ENCODE measurements around the gene GOLIM4. TPM values are rescaled to one million over a fixed set of nuclear protein-coding genes. Genes with fewer than 3 reads are reported as not detected.

The GOLIM4 gene
- total RNA-seq, 2 donors from 2014 or later = 21.0 to 32.6 TPM

DNA sequence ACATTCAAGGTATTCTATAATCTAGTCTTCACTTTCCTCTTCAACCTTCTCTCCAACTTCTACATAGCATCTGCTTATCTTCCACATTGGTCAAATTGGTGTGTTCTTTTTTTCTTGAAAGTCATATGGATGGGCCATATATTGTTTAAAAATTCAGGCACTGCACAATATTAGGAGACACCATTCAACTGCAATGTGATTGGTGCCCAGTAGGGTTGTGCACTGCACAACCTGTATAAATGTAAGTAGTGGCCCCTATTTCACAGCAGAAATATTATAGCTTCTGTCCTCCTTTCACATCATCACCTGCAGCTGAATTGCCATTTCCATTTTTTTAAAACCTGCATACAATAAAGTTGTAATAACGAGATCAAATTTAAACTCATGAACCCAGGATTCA, 18.1 kb upstream of the GOLIM4 start:
- H3K9me3 ChIP-seq = no peaks in the 10 kb centered on the region
- H3K4me1 ChIP-seq = peaks cover 11% of the 10 kb centered on the region
- H3K4me3 ChIP-seq = no peak overlapping the region
- intact Hi-C loops (cut with DNase I) = no loop called here
- DNase-seq (no peak), ATAC-seq (no peak)
- WGBS, 2 donors = 70 to 76% methylated on average over 1 of the region's 1 CpG
- TF ChIP-seq POLR2A (IDR thresholded peaks at IDR 0.05) = no peak
- TF ChIP-seq, protein P1, sequence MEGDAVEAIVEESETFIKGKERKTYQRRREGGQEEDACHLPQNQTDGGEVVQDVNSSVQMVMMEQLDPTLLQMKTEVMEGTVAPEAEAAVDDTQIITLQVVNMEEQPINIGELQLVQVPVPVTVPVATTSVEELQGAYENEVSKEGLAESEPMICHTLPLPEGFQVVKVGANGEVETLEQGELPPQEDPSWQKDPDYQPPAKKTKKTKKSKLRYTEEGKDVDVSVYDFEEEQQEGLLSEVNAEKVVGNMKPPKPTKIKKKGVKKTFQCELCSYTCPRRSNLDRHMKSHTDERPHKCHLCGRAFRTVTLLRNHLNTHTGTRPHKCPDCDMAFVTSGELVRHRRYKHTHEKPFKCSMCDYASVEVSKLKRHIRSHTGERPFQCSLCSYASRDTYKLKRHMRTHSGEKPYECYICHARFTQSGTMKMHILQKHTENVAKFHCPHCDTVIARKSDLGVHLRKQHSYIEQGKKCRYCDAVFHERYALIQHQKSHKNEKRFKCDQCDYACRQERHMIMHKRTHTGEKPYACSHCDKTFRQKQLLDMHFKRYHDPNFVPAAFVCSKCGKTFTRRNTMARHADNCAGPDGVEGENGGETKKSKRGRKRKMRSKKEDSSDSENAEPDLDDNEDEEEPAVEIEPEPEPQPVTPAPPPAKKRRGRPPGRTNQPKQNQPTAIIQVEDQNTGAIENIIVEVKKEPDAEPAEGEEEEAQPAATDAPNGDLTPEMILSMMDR (IDR thresholded peaks at IDR 0.05) = no peak
- no peaks in the 10 kb centered on the region for H3K36me3 ChIP-seq (replicated peaks in 1 of 2; ENCODE audit: insufficient read depth in 1 of 2, low read depth in 2 of 2)
- no peak overlapping the region for H3K27ac ChIP-seq
- H3K27me3 ChIP-seq = no peaks in the 10 kb centered on the region

DNA sequence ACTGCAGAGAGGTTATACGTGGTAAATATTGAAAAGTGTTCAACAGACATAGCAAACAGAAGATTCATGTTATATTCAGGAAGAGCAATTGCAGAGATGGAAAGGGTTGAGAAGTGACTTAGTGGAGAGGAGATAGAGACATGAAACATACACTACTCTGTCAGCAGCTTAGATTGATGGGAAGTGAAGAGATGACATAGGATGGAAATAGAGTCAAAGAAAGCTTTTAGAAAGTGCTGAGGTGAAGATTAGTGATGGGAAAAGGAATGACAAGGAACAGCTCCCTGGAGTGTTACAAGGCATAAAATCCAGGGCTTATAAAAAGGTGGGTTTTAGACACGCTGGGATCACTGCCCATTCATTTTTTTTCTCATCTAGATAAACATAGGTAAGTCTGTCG, 17.2 kb upstream of the GOLIM4 start:
- Histone ChIP-seq H3K4me3 (no peak overlapping the region), H3K27ac (no peak overlapping the region), H3K27me3 (no peaks in the 10 kb centered on the region), H3K36me3 (replicated peaks in 1 of 2; ENCODE audit: insufficient read depth in 1 of 2, low read depth in 2 of 2) (no peaks in the 10 kb centered on the region), H3K9me3 (no peaks in the 10 kb centered on the region), H3K4me1 (peaks cover 4% of the 10 kb centered on the region)
- DNase-seq = no peak
- intact Hi-C loops (cut with DNase I) = no loop called here
- no peak for ATAC-seq
- TF ChIP-seq POLR2A (IDR thresholded peaks at IDR 0.05) = no peak
- TF ChIP-seq, protein P1 (IDR thresholded peaks at IDR 0.05) = no peak
- WGBS, 2 donors = 72 to 73% methylated on average over 3 of the region's 3 CpGs

DNA sequence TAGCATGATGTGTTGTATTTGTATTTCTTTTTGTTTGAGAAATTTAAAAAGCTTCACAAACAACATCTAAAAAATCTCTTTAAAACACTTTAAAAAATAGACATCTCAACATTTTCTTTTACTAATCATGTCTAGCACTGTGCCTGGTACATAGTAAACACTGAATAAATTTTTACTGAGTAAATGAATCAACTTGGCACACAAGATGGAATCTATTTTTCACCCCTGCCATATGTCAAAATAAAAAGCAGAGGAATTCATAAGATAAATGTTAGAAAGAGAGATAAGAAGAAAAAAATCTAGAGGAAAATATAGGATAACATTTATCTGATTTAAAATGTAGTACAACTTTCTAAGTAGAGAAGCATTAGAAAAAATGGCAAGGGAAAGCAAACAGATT, 8.6 kb upstream of the GOLIM4 start:
- intact Hi-C loops (cut with DNase I) = no loop called here
- no peaks in the 10 kb centered on the region for H3K9me3 ChIP-seq

DNA sequence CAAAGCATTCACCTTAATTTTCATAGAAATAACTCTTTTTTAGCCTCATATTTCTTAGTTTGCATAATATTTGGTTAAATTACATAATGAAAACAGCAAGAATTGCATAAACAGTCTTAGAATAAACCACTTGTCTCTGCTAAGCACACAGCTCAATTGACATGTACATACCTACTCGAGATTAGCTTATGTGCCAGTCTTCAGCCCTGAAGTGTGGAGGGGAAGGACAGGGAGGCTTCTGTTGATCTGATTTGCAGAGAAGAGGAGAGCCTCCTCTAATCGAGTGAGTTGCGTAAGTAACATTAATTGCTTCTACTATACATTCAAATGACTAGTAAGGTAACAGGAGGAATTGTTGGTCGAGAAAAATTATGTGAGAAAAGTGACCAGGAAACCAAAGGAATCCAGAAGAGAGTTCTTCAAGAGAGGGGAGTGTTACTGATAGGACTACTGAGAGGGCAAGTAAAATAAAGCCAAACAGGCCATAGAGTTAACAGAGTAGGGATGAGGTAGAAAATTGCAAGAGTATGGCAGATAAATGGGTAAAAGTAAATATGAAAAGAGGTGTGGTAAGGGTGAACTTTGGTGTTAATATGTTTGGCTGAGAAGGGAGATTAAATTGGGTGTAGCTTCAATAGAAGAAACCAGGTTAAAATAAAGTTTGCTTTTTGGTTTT, 7.1 kb upstream of the GOLIM4 start:
- ATAC-seq (no peak), DNase-seq (no peak)
- Histone ChIP-seq H3K9me3 (no peaks in the 10 kb centered on the region), H3K4me1 (no peaks in the 10 kb centered on the region), H3K36me3 (replicated peaks in 1 of 2; ENCODE audit: insufficient read depth in 1 of 2, low read depth in 2 of 2) (no peaks in the 10 kb centered on the region), H3K4me3 (no peak overlapping the region), H3K27me3 (no peaks in the 10 kb centered on the region), H3K27ac (no peak overlapping the region)
- intact Hi-C loops (cut with DNase I) = no loop called here
- WGBS, 2 donors = 64 to 69% methylated on average over 4 of the region's 4 CpGs
- TF ChIP-seq, protein P1 (IDR thresholded peaks at IDR 0.05) = no peak
- no peak for TF ChIP-seq POLR2A (IDR thresholded peaks at IDR 0.05)

More for the DNA sequence above, 8.6 kb upstream of the GOLIM4 start:
- ATAC-seq = no peak
- no peak overlapping the region for H3K27ac ChIP-seq
- TF ChIP-seq, protein P1 (IDR thresholded peaks at IDR 0.05) = no peak
- no peak for TF ChIP-seq POLR2A (IDR thresholded peaks at IDR 0.05)
- H3K4me3 ChIP-seq = no peak overlapping the region
- DNase-seq = no peak
- no peaks in the 10 kb centered on the region for H3K36me3 ChIP-seq (replicated peaks in 1 of 2; ENCODE audit: insufficient read depth in 1 of 2, low read depth in 2 of 2)
- H3K27me3 ChIP-seq = no peaks in the 10 kb centered on the region
- H3K4me1 ChIP-seq = no peaks in the 10 kb centered on the region

Measured in body of pancreas (tissue), 4 donors.